Erythroblast (primary cell): Measurements from ENCODE around the gene TECRL.

Source experiments
- GATA1 ChIP-seq: IDR thresholded peaks from 2 replicates; pipeline ENCODE4 v1.6.1; 2011; ENCODE audit warnings: low read depth, mild to moderate bottlenecking, control low read depth, low read length, moderate library complexity
- POLR2A ChIP-seq: IDR thresholded peaks from 2 replicates; pipeline ENCODE4 v1.6.1; 2011; ENCODE audit warnings: mild to moderate bottlenecking, low read length

GRCh38 chr4:64409300-64409699 lies at the start of gene TECRL:
- TF ChIP-seq POLR2A (no peak), GATA1 (no peak)
